Duodenal mucosa (tissue), 2 donors: Measurements from ENCODE around the gene RPL18.

Experiments
- H3K27ac ChIP-seq: one replicate; pipeline ENCODE4 v1.7.0; 2013; ENCODE audit warnings: low read depth, low read length
- H3K27me3 ChIP-seq, 2 donors: one replicate each; pipeline ENCODE4 v1.7.0; 2013; ENCODE audit warnings: low read length in 2 of 2, control low read depth in 1 of 2; ENCODE audit not compliant: insufficient read depth in 2 of 2, control insufficient read depth in 1 of 2
- H3K36me3 ChIP-seq, 2 donors: one replicate each; pipeline ENCODE4 v1.7.0; 2013; ENCODE audit warnings: low read length in 2 of 2, control low read depth in 1 of 2; ENCODE audit not compliant: insufficient read depth in 2 of 2, control insufficient read depth in 1 of 2
- H3K4me1 ChIP-seq, 2 donors: one replicate each; pipeline ENCODE4 v1.7.0; 2013; ENCODE audit warnings: low read length in 2 of 2, control low read depth in 1 of 2; ENCODE audit not compliant: insufficient read depth in 2 of 2, control insufficient read depth in 1 of 2
- H3K4me3 ChIP-seq, 2 donors: one replicate each; pipeline ENCODE4 v1.7.0; 2013; ENCODE audit warnings: low read length in 2 of 2, low read depth in 1 of 2
- H3K9ac ChIP-seq, 2 donors: one replicate each; pipeline ENCODE4 v1.7.0; 2013; ENCODE audit warnings: low read length in 2 of 2, low read depth in 1 of 2
- H3K9me3 ChIP-seq, 2 donors: one replicate each; pipeline ENCODE4 v1.7.0; 2013; ENCODE audit warnings: low read length in 2 of 2, control low read depth in 1 of 2; ENCODE audit not compliant: control insufficient read depth in 1 of 2

Gene RPL18

GRCh38 chr19:48644839-48645619 lies 26.1 kb upstream of the RPL18 start:
- no peaks in the 10 kb centered on the region for H3K36me3 ChIP-seq
- peaks cover 18 to 20% of the 10 kb centered on the region in 2 donors for H3K4me1 ChIP-seq
- peak overlapping the region; percentile 48 to 56 for H3K9ac ChIP-seq

DNA sequence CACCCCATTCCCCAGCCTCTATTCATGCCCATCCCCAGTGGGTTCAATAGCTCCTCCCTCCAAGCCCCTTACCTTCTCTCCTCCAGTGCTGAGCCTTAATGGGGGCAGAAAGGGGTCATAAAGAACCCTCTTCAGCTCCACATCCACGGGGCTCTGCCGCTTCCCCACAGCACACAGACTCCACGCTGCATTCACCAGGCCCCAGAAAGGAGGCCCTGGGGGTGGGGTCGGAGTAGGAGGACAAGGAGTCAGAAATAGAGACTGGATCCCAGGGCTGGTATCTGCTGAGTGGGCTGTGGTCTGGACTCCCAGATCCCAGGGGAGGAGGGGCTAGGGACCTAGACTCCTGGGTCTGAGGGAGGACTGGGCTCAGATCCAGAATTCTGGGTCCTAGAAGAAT lies 25.4 kb upstream of the RPL18 start:
- Histone ChIP-seq H3K4me3 (peak overlapping the region in 1 of 2 donors; percentile 8), H3K36me3 (no peaks in the 10 kb centered on the region), H3K27ac (no peak overlapping the region), H3K9me3 (no peaks in the 10 kb centered on the region), H3K27me3 (no peaks in the 10 kb centered on the region), H3K9ac (no peak overlapping the region), H3K4me1 (peaks cover 21 to 27% of the 10 kb centered on the region in 2 donors)

More at GRCh38 chr19:48644839-48645619, 26.1 kb upstream of the RPL18 start:
- Histone ChIP-seq H3K27ac (no peak overlapping the region), H3K4me3 (peak overlapping the region; percentile 67 to 74), H3K27me3 (no peaks in the 10 kb centered on the region), H3K9me3 (no peaks in the 10 kb centered on the region)

- no peak overlapping the region for H3K9ac ChIP-seq
These were observed 23.9 kb upstream of the RPL18 start for GRCh38 chr19:48642862-48643261.

DNA sequence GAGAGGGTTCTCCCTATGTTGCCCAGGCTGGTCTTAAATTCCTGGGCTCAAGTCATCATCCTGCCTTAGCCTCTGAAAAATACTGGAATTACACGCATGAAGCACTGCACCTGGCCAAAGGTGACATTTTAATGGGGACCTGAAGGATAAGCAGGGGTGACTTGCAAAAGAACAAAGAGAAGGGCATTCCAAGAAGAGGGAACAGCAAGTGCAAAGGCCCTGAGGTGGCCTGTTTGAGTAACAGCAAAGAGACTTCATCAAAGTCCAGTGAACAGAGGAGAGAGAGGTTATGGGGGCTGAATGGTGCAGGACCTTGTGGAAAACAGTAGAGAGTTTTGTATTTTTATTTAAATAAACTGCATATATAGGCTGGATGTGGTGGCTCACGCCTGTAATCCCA lies 22.9 kb upstream of the RPL18 start:
- peaks cover 32 to 39% of the 10 kb centered on the region in 2 donors for H3K4me1 ChIP-seq
- no peaks in the 10 kb centered on the region for H3K36me3 ChIP-seq

More at GRCh38 chr19:48642862-48643261, 23.9 kb upstream of the RPL18 start:
- H3K27ac ChIP-seq: no peak overlapping the region
- H3K9me3 ChIP-seq: no peaks in the 10 kb centered on the region
- peaks cover 32 to 39% of the 10 kb centered on the region in 2 donors for H3K4me1 ChIP-seq
- H3K27me3 ChIP-seq: no peaks in the 10 kb centered on the region
- no peaks in the 10 kb centered on the region for H3K36me3 ChIP-seq
- H3K4me3 ChIP-seq: no peak overlapping the region

GRCh38 chr19:48639483-48640375 lies 20.8 kb upstream of the RPL18 start:
- Histone ChIP-seq H3K27me3 (no peaks in the 10 kb centered on the region), H3K9ac (peak overlapping the region; percentile 29 to 60), H3K4me1 (peaks cover 24 to 31% of the 10 kb centered on the region in 2 donors), H3K9me3 (no peaks in the 10 kb centered on the region), H3K36me3 (no peaks in the 10 kb centered on the region), H3K27ac (no peak overlapping the region), H3K4me3 (peak overlapping the region; percentile 57 to 61)

More for the DNA sequence above, 22.9 kb upstream of the RPL18 start:
- Histone ChIP-seq H3K27ac (no peak overlapping the region), H3K9me3 (no peaks in the 10 kb centered on the region), H3K27me3 (no peaks in the 10 kb centered on the region), H3K9ac (no peak overlapping the region), H3K4me3 (no peak overlapping the region)

DNA sequence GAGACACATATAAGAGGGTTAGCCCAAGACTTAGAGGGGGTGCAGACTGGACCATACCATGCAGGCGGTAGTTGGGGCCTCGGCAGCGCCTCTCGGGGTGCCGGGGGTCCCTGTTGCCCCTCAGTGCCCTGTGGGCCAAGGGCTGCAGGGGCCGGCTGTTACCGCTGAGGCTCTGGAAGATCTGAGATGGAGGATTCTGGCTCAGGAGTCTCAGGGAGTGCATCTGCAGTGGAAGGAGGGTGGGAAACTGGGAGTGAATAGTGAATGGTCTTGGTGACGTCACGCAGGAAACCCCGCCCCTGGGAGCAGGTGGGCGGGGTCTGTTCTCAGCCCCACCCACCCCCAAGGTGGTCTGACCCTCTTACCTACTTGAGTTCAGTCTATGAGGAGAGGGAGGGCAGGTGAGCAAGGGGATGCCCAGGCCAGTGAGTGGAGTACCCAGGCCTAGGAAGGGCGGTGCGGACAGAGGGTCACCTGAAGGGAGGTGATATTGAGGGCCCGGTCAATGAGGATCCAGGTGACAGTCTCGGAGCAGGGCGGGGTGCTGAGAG lies 19.9 kb upstream of the RPL18 start:
- H3K36me3 ChIP-seq: no peaks in the 10 kb centered on the region
- no peaks in the 10 kb centered on the region for H3K9me3 ChIP-seq
- H3K4me3 ChIP-seq: peak overlapping the region; percentile 66 to 78
- H3K4me1 ChIP-seq: peaks cover 26 to 34% of the 10 kb centered on the region in 2 donors
- H3K27me3 ChIP-seq: no peaks in the 10 kb centered on the region
- H3K27ac ChIP-seq: peak overlapping the region; percentile 77
- peak overlapping the region; percentile 45 to 72 for H3K9ac ChIP-seq

DNA sequence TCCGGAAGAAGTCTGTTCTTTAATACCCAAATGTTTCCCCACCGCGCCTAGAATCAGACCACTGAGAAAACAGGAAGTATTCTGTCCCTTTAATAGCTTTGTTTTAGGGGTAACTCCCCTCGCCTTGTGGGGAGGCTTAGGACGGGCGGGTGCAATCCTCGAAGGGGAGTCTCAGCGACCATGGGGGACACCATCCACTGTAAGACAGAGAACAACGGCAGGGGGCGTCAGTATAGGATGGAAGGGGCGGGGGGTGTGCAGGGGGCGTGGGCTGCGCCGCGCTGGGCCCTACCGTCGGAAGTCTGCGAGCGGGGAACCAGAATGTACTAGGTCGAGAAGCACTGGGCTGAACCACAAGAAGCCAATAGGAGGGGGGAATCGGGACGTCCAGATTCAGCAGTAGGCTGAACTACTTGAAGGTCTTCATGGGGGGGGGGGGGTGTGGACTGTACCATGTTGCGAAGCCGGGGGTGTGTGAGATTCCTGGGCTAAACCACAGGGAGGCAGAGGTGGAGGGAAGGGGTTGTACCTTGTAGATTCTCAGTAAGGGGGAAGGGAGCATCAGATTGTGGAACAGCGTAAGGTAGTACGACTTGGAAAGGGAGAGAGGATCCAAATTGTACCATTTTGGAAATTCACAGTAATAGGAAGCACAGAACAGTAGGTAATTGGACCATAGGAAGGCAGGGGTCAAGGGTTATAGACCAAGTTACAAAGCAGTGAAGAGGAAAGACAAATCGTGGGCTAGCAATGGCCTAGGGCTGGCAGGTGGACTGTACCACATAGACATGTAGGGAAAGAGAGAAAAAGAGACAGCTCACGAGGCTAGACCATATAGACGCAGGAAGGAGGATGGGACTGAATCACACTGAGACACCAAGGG lies 19.2 kb upstream of the RPL18 start:
- H3K36me3 ChIP-seq: no peaks in the 10 kb centered on the region
- peak overlapping the region; percentile 66 to 78 for H3K4me3 ChIP-seq
- H3K9me3 ChIP-seq: no peaks in the 10 kb centered on the region
- peaks cover 33 to 41% of the 10 kb centered on the region in 2 donors for H3K4me1 ChIP-seq
- H3K27ac ChIP-seq: peak overlapping the region; percentile 77
- H3K27me3 ChIP-seq: no peaks in the 10 kb centered on the region
- H3K9ac ChIP-seq: peak overlapping the region; percentile 55 to 79

GRCh38 chr19:48637449-48637947 lies 18.5 kb upstream of the RPL18 start:
- H3K4me1 ChIP-seq: peaks cover 40 to 48% of the 10 kb centered on the region in 2 donors
- peak overlapping the region; percentile 55 to 79 for H3K9ac ChIP-seq
- H3K27me3 ChIP-seq: no peaks in the 10 kb centered on the region
- H3K27ac ChIP-seq: peak overlapping the region; percentile 77
- H3K36me3 ChIP-seq: peaks cover 0 to 2% of the 10 kb centered on the region in 2 donors
- peak overlapping the region; percentile 80 to 88 for H3K4me3 ChIP-seq
- no peaks in the 10 kb centered on the region for H3K9me3 ChIP-seq

DNA sequence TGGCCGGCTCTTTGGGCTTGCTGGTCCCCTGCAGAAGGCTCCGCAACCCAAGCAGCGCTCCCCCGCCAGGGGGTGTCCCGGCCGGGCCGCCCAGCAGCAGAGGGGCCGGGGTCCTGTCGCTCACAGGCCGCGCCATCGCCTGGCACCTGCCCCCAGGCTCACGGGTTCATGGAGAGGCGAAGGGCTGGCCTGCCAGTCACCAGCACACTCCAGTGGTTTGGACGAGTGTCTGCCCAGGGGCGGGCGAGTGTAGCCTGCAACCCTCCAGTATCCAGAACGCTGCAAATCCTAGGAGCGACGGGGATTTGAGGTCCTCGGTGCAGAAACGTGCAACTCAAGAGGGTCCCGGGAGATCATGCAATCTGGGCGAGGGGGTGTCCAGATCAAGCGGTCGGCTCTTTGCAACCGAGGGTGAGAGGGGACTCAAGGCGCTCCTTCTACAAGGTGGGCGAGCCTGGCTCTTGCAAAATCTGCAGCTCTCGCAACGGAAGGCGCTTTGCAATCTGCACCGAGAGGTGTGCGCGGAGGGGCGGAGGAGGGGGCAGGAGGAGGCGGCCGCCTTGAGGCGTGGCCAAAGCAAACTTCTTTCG lies 18.0 kb upstream of the RPL18 start, which contains the start of gene DBP:
TSS of gene DBP (minus strand) at position 521 of the 590 bp plus-strand sequence. CDS start at position 136, 385 bp downstream.
- Histone ChIP-seq H3K9me3 (no peaks in the 10 kb centered on the region), H3K4me3 (peak within 1 kb of the TSS; percentile 80 to 88), H3K9ac (peak within 1 kb of the TSS; percentile 79 to 86), H3K27me3 (no peaks in the 10 kb centered on the region), H3K27ac (peak within 1 kb of the TSS; percentile 77), H3K4me1 (peaks cover 43 to 52% of the 10 kb centered on the region in 2 donors), H3K36me3 (peaks cover 0 to 5% of the 10 kb centered on the region in 2 donors)
